PC-9 (cell line): ENCODE results near the gene SCAMP2. TPM values are rescaled to one million over a fixed set of nuclear protein-coding genes. Genes with fewer than 3 reads are reported as not detected.

ENCODE experiments used
- BruUV-seq: library from RNA; stranded (reverse); fragments of 400-500 nt; replicated peaks from 2 replicates; lab custom pipeline; 2021; lab: Mats Ljungman, UMichigan
- CTCF ChIA-PET: fragments of 300-600 bp; sonication (Branson Sonifier 250); formaldehyde crosslinking; loops from one replicate; lab custom pipeline; 2022; ENCODE audit warnings: antibody characterized with exemption; lab: Charles Lee
- POLR2A ChIA-PET: fragments of 300-600 bp; sonication (Branson Sonifier 250); formaldehyde crosslinking; loops from one replicate; lab custom pipeline; 2022; ENCODE audit warnings: antibody characterized with exemption; ENCODE audit not compliant: unreplicated experiment; lab: Charles Lee
- DNase-seq, 2 experiments: peaks; one replicate each; pipeline versions ENCODE4 v3.0.0 to v3.0.0-alpha.2; 2015 to 2022; ENCODE audit warnings: mixed read lengths in 1 of 2
- H2AFZ ChIP-seq: fragments of 200-600 bp; sonication (generic); 2 replicates; pipeline ENCODE4 v1.8.1; 2017; ENCODE audit warnings: antibody characterized with exemption
- H3F3A ChIP-seq: fragments of 200-600 bp; sonication (generic); 2 replicates; pipeline ENCODE4 v1.8.1; 2017; ENCODE audit warnings: antibody characterized with exemption, mild to moderate bottlenecking, low read depth; ENCODE audit not compliant: insufficient read depth
- H3K27ac ChIP-seq: fragments of 200-600 bp; sonication (generic); 2 replicates; pipeline ENCODE4 v1.6.1; 2016; ENCODE audit warnings: mixed run types
- H3K27me3 ChIP-seq: fragments of 200-600 bp; sonication (generic); 2 replicates; pipeline ENCODE4 v1.6.1; 2016; ENCODE audit warnings: low read depth, mixed run types; ENCODE audit not compliant: insufficient read depth
- H3K36me3 ChIP-seq: fragments of 200-600 bp; sonication (generic); 2 replicates; pipeline ENCODE4 v1.6.1; 2016; ENCODE audit warnings: low read depth, mixed run types
- H3K4me1 ChIP-seq: fragments of 200-600 bp; sonication (generic); replicated peaks from 2 replicates; pipeline ENCODE4 v1.6.1; 2016; ENCODE audit warnings: mixed run types; ENCODE audit not compliant: insufficient read depth
- H3K4me2 ChIP-seq: fragments of 200-600 bp; sonication (generic); 2 replicates; pipeline ENCODE4 v1.6.1; 2017; ENCODE audit warnings: mixed run types
- H3K4me3 ChIP-seq: fragments of 200-600 bp; sonication (generic); 2 replicates; pipeline ENCODE4 v1.6.1; 2016; ENCODE audit warnings: mixed run types
- H3K79me2 ChIP-seq: fragments of 200-600 bp; sonication (generic); 2 replicates; pipeline ENCODE4 v1.6.1; 2017; ENCODE audit warnings: low read depth, mixed run types
- H3K9me2 ChIP-seq: fragments of 200-600 bp; sonication (generic); 2 replicates; pipeline ENCODE4 v1.8.1; 2017; ENCODE audit warnings: mild to moderate bottlenecking; ENCODE audit not compliant: insufficient read depth
- H3K9me3 ChIP-seq: fragments of 200-600 bp; sonication (generic); 2 replicates; pipeline ENCODE4 v1.8.1; 2016; ENCODE audit warnings: low read depth; ENCODE audit not compliant: insufficient read depth
- H4K20me1 ChIP-seq: fragments of 200-600 bp; sonication (generic); 2 replicates; pipeline ENCODE4 v1.8.1; 2017; ENCODE audit not compliant: insufficient read depth
- CTCF ChIP-seq: fragments of 200-600 bp; sonication (generic); conservative IDR thresholded peaks from 2 replicates; pipeline ENCODE4 v1.6.1; 2017; ENCODE audit warnings: mixed run types, antibody characterized with exemption, mild to moderate bottlenecking, moderate library complexity
- EZH2 ChIP-seq: fragments of 200-600 bp; sonication (generic); IDR thresholded peaks from 2 replicates; pipeline ENCODE4 v1.8.0; 2017; ENCODE audit warnings: antibody characterized with exemption, low read depth
- intact Hi-C: fragments of 100-400 bp; cut with micrococcal nuclease; formaldehyde crosslinking; loops from one replicate; pipeline ENCODE4 v1.10.0; 2022; ENCODE audit not compliant: unreplicated experiment
- total RNA-seq: library from RNA; stranded (reverse); gene quantifications from 2 replicates; pipeline ENCODE4 v1.2.3, GENCODE V29; 2021

Gene SCAMP2
- total RNA-seq, 1 experiment from 2014 or later = 84.6 TPM

- no TSS peak for BruUV-seq
- Histone ChIP-seq H3F3A (peaks cover 6% of the 10 kb centered on the region; the same call in 1 of the 2 replicates), H3K9me3 (no peaks in the 10 kb centered on the region), H3K4me3 (no peak overlapping the region), H3K4me1 (peaks cover 14% of the 10 kb centered on the region), H4K20me1 (no peaks in the 10 kb centered on the region), H3K79me2 (no peaks in the 10 kb centered on the region), H3K4me2 (no peak overlapping the region), H3K27me3 (no peaks in the 10 kb centered on the region), H3K9me2 (no peaks in the 10 kb centered on the region), H3K36me3 (no peaks in the 10 kb centered on the region), H2AFZ (no peak overlapping the region), H3K27ac (no peak overlapping the region)
- ChIA-PET CTCF (no interaction called here), POLR2A (interaction anchor here (0.8 kb wide), 1 partner anchor 1196 kb away, joined by 5 read pairs; no protein-coding TSS in a partner anchor)
- TF ChIP-seq EZH2 = no peak
- TF ChIP-seq CTCF = no peak
- intact Hi-C loops = no loop called here
- no peak for DNase-seq
These were observed 45.6 kb downstream of the SCAMP2 start for GRCh38 chr15:74827614-74828013.

GRCh38 chr15:74826921-74827320 lies 46.2 kb downstream of the SCAMP2 start:
- intact Hi-C loops = no loop called here
- no TSS peak for BruUV-seq

GRCh38 chr15:74826364-74826819 lies 46.8 kb downstream of the SCAMP2 start, which contains the start of gene CPLX3:
Gene CPLX3 (plus strand): TSS chr15:74826627. CDS start chr15:74826704, 77 bp downstream.
- ChIA-PET CTCF (no interaction called here), POLR2A (interaction anchor here (0.5 kb wide), 1 partner anchor 30 kb away, joined by 3 read pairs; no protein-coding TSS in a partner anchor)
- Histone ChIP-seq H3F3A (peaks cover 6% of the 10 kb centered on the region; the same call in 1 of the 2 replicates), H3K27me3 (no peaks in the 10 kb centered on the region), H4K20me1 (no peaks in the 10 kb centered on the region), H3K4me3 (no peak within 1 kb of the TSS), H2AFZ (no peak within 1 kb of the TSS), H3K4me2 (no peak within 1 kb of the TSS), H3K9me2 (no peaks in the 10 kb centered on the region), H3K9me3 (no peaks in the 10 kb centered on the region), H3K79me2 (no peaks in the 10 kb centered on the region), H3K36me3 (no peaks in the 10 kb centered on the region), H3K27ac (no peak within 1 kb of the TSS), H3K4me1 (peaks cover 9% of the 10 kb centered on the region)
- intact Hi-C loops = no loop called here
- BruUV-seq = no TSS peak
- TF ChIP-seq EZH2 = no peak
- TF ChIP-seq CTCF = no peak
- DNase-seq = no peak

More at GRCh38 chr15:74826921-74827320, 46.2 kb downstream of the SCAMP2 start:
- POLR2A ChIA-PET = no interaction called here
- TF ChIP-seq EZH2 (no peak), CTCF (no peak)
- Histone ChIP-seq H4K20me1 (no peaks in the 10 kb centered on the region), H3K27me3 (no peaks in the 10 kb centered on the region), H2AFZ (no peak overlapping the region), H3K4me2 (no peak overlapping the region), H3K9me2 (no peaks in the 10 kb centered on the region), H3K9me3 (no peaks in the 10 kb centered on the region), H3K4me3 (no peak overlapping the region), H3K79me2 (no peaks in the 10 kb centered on the region), H3F3A (peaks cover 6% of the 10 kb centered on the region; the same call in 1 of the 2 replicates), H3K4me1 (peaks cover 13% of the 10 kb centered on the region), H3K27ac (no peak overlapping the region), H3K36me3 (no peaks in the 10 kb centered on the region)
- CTCF ChIA-PET = no interaction called here
- no peak for DNase-seq
